Lower lobe of right lung (tissue), 2 donors: Measurements from ENCODE around the gene DOHH. TPM values are rescaled to one million over a fixed set of nuclear protein-coding genes. Genes with fewer than 3 reads are reported as not detected.

Experiments
- ATAC-seq, 2 donors: fragments of 200-7000 bp; cut with Tn5 transposase; one replicate each; pipeline ENCODE4 v1.9.1; 2020 to 2022; ENCODE audit warnings: mild to moderate bottlenecking in 2 of 2, moderate library complexity in 2 of 2
- DNase-seq: peaks from one replicate; pipeline ENCODE4 v3.0.0-alpha.2; 2020
- H3K27ac ChIP-seq: fragments of 200-600 bp; one replicate; pipeline ENCODE4 v1.8.0; 2022
- H3K27me3 ChIP-seq: fragments of 200-600 bp; one replicate; pipeline ENCODE4 v1.8.0; 2022; ENCODE audit warnings: low read depth
- H3K36me3 ChIP-seq: fragments of 200-600 bp; one replicate; pipeline ENCODE4 v1.8.0; 2022; ENCODE audit warnings: mild to moderate bottlenecking
- H3K4me1 ChIP-seq: fragments of 200-600 bp; one replicate; pipeline ENCODE4 v1.8.0; 2022
- H3K4me3 ChIP-seq: fragments of 200-600 bp; one replicate; pipeline ENCODE4 v1.8.0; 2022; ENCODE audit warnings: mild to moderate bottlenecking
- H3K9me3 ChIP-seq: fragments of 200-600 bp; one replicate; pipeline ENCODE4 v1.8.0; 2022
- CTCF ChIP-seq: fragments of 200-600 bp; IDR thresholded peaks from one replicate; pipeline ENCODE4 v1.8.0; 2022; ENCODE audit warnings: antibody characterized with exemption, mild to moderate bottlenecking
- intact Hi-C: fragments of 100-400 bp; cut with DNase I; formaldehyde crosslinking; loops from one replicate; pipeline ENCODE4 v1.11.0; 2022
- total RNA-seq: library from RNA; stranded (reverse); fragmentation: NEBNext Ultra II Directional; extraction: Animal tissue kit (Norgen Biotek cat#: 25700); gene quantifications from one replicate; pipeline ENCODE4 v1.2.1, GENCODE V29; 2021
- donor health status: DM: no; HTN: yes; CAD: no; lungs with severe emphysema.

Gene DOHH
- total RNA-seq, 1 donor from 2014 or later: 9.9 TPM

- TF ChIP-seq CTCF: no peak
- Histone ChIP-seq H3K4me1 (no peaks in the 10 kb centered on the region), H3K27ac (no peak overlapping the region), H3K9me3 (no peaks in the 10 kb centered on the region), H3K36me3 (peaks cover 37% of the 10 kb centered on the region), H3K4me3 (no peak overlapping the region), H3K27me3 (no peaks in the 10 kb centered on the region)
- intact Hi-C loops: no loop called here
- DNase-seq (no peak), ATAC-seq (no peak)
These were observed 39.3 kb upstream of the DOHH start for GRCh38 chr19:3539756-3540118.

DNA sequence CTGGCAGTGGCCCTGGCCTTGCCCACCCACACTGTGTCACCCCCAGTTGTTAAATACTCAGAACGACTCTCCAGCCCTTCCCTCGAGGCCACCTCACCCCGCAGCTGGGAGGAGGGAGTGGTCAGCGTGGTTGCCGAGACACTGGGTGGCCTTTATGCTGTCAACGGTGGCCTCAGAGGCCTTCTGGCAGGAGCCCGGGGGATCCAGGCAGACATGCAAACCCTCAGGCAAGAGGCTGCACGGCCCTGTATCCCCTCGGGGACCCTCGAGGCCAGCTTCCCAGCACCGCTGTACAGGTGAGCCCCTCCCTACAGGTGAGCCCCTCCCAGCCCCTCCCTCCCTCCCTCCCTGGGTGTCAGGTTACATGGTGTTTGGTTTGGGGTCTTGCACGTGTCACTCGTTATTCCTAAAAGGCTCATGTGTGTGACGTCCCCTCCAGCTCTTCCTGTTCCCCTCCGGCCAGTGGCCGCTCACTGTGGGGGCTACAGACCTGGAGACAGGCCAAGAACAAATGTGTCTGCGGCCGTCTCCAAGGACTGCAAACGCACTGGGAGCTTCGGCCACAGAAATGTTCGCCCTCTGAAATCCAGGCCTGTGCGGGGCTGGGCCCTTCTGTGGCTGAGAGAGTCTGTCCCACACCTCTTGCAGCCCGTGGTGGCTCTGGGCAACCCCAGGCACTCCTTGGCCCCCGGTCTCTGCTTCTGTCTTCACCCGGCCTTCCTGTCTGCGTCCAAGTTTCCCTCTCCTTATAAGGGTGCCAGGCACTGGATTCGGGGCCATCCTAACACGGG is 38.7 kb upstream of the DOHH start, which contains the start of gene TEKTIP1:
TSS of gene TEKTIP1 (plus strand) at position 210 of the 791 bp plus-strand sequence. CDS start at position 214, 4 bp downstream.
- peaks cover 38% of the 10 kb centered on the region for H3K36me3 ChIP-seq
- no peak within 1 kb of the TSS for H3K4me3 ChIP-seq
- H3K9me3 ChIP-seq: no peaks in the 10 kb centered on the region
- intact Hi-C loops: no loop called here
- H3K4me1 ChIP-seq: no peaks in the 10 kb centered on the region
- ATAC-seq: no peak
- no peak for TF ChIP-seq CTCF
- DNase-seq: no peak
- no peak within 1 kb of the TSS for H3K27ac ChIP-seq
- no peaks in the 10 kb centered on the region for H3K27me3 ChIP-seq

DNA sequence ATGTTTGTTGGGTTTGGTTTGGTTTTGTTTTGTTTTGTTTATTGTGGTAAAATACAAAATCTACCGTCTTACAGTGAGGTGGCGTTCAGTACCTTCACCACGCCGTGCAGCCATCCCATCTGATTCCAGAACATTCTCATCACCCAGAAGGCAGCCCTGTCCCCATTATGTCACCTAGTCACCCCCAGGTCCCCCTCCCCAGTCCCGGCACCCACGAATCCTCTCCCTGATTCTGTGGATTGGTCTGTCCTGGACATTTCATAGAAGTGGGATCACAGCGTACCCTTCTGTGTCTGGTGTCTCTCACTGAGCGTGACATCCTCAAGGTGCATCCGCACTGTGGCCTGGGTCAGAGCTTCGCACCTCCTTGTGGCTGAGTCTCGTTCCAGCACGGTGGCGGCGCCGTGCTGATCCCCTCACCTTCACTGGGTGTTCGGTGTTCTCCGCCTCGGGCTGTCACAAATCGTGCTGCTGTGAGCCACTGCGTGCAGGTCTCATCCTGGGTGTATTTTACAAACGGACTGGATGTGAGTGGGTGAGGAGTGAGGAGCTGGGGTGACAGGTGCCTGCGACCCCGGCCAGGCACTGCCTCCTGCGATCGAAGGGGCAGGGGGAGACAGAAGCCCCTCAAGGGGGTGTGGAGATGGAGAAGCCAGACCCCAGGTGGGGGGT is 37.9 kb upstream of the DOHH start:
- DNase-seq: no peak
- no peaks in the 10 kb centered on the region for H3K27me3 ChIP-seq
- no peak overlapping the region for H3K27ac ChIP-seq
- intact Hi-C loops: no loop called here
- H3K9me3 ChIP-seq: no peaks in the 10 kb centered on the region
- peaks cover 38% of the 10 kb centered on the region for H3K36me3 ChIP-seq
- H3K4me1 ChIP-seq: no peaks in the 10 kb centered on the region
- no peak for ATAC-seq
- no peak overlapping the region for H3K4me3 ChIP-seq
- TF ChIP-seq CTCF: no peak

DNA sequence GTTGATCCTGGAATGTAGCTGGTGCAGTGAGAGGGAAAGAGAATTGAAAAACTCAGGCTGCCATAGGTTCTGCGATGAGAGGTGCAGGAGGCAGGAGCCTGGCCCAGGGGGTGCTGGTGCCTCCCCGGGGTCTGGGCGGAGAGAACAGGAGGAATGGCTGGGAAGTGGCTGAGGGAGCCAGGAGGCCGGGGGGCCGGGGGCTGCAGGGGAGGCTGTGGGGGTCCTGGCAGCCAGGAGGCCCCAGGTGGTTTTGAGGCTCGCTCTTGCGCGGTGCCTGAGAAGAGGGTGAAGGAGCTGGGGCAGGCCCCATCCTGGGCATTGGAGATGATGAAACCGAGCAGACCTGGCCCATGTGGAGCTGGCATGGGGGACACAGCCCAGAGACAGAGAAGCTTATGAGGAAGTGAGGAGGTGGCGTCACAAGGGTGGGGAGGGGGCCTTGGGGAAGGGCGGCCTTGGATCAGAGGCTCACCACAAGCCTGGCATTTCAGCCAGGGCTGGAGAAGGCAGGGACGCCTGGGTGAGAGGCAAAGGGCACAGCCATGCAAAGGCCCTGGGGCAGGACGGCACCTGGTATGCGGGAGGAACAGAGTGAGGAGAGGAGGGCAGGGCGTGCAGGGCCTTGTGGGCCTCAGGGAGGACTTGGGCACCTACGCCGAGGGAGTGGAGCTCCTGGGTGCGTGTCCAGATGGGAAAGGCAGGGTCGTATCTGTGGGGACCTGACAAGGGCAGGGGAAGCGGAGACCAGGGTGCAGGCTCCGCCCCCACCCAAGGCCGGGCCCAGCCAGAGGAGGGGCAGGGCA is 37.2 kb upstream of the DOHH start:
- intact Hi-C loops: no loop called here
- Histone ChIP-seq H3K4me1 (no peaks in the 10 kb centered on the region), H3K9me3 (no peaks in the 10 kb centered on the region), H3K4me3 (no peak overlapping the region), H3K36me3 (peaks cover 42% of the 10 kb centered on the region), H3K27me3 (no peaks in the 10 kb centered on the region), H3K27ac (no peak overlapping the region)
- peak in 1 of 2 donors; percentile 4 for ATAC-seq
- TF ChIP-seq CTCF: no peak
- DNase-seq: no peak

GRCh38 chr19:3537101-3537437 is 36.6 kb upstream of the DOHH start:
- Histone ChIP-seq H3K27ac (no peak overlapping the region), H3K4me1 (no peaks in the 10 kb centered on the region), H3K36me3 (peaks cover 48% of the 10 kb centered on the region), H3K9me3 (no peaks in the 10 kb centered on the region), H3K27me3 (no peaks in the 10 kb centered on the region), H3K4me3 (no peak overlapping the region)
- no peak for DNase-seq
- TF ChIP-seq CTCF: no peak
- intact Hi-C loops: no loop called here
- ATAC-seq: no peak
